K562 (cell line): ENCODE results near the gene VWA7. TPM values are rescaled to one million over a fixed set of nuclear protein-coding genes. Genes with fewer than 3 reads are reported as not detected.

Source experiments
- ADNP ChIP-seq: fragments of 200-800 bp; sonication (Bioruptor generic); IDR thresholded peaks from 2 replicates; pipeline ENCODE4 v1.6.1; 2016; ENCODE audit warnings: missing genetic modification characterization, missing compliant biosample characterization
- ARID1B ChIP-seq: fragments of 450-650 bp; IDR thresholded peaks from 2 replicates; pipeline ENCODE4 v1.6.1; 2016; ENCODE audit warnings: antibody characterized with exemption, mild to moderate bottlenecking, inconsistent platforms
- BDP1 ChIP-seq: IDR thresholded peaks from 3 replicates; pipeline ENCODE4 v1.6.1; 2011; ENCODE audit not compliant: insufficient read length, insufficient read depth
- CBX3 ChIP-seq, 2 experiments: IDR thresholded peaks; 1 replicate in 1 of 2; 2 replicates in 1 of 2; pipeline ENCODE4 v1.6.1; 2012; ENCODE audit warnings: inconsistent platforms in 2 of 2, low read length in 2 of 2, borderline replicate concordance in 1 of 2, control low read depth in 1 of 2
- DMBX1 ChIP-seq: fragments of 250-450 bp; sonication (Bioruptor Pico); IDR thresholded peaks from 2 replicates; pipeline ENCODE4 v1.8.0; 2022; ENCODE audit warnings: inconsistent platforms, mild to moderate bottlenecking, moderate library complexity, borderline replicate concordance
- ETV5 ChIP-seq: sonication (generic); formaldehyde crosslinking; IDR thresholded peaks from 2 replicates; pipeline ENCODE4 v1.4.0; 2020; ENCODE audit warnings: low read depth, mild to moderate bottlenecking, missing genetic modification reagents
- GABPB1 ChIP-seq: sonication (generic); formaldehyde crosslinking; IDR thresholded peaks from 2 replicates; pipeline ENCODE4 v1.8.0; 2022; ENCODE audit warnings: mild to moderate bottlenecking, missing genetic modification reagents
- HLTF ChIP-seq: fragments of 450-650 bp; IDR thresholded peaks from 2 replicates; pipeline ENCODE4 v1.6.1; 2016
- HNRNPL ChIP-seq: fragments of 200-400 bp; formaldehyde crosslinking; IDR thresholded peaks from 2 replicates; pipeline ENCODE4 v1.6.1; 2017; ENCODE audit warnings: low read depth, mild to moderate bottlenecking, low read length
- HOXB6 ChIP-seq: fragments of 250-450 bp; sonication (Bioruptor Pico); IDR thresholded peaks from 2 replicates; pipeline ENCODE4 v1.5.1; 2022; ENCODE audit warnings: mild to moderate bottlenecking, borderline replicate concordance
- MCM7 ChIP-seq, 2 experiments: fragments of 450-650 bp; IDR thresholded peaks; 2 replicates each; pipeline ENCODE4 v1.6.1; 2016 to 2018
- POLR2G ChIP-seq: fragments of 200-400 bp; formaldehyde crosslinking; IDR thresholded peaks from 2 replicates; pipeline ENCODE4 v1.6.1; 2017; ENCODE audit warnings: low read depth, mild to moderate bottlenecking, antibody characterized with exemption, low read length, moderate library complexity
- RFX5 ChIP-seq: IDR thresholded peaks from 2 replicates; pipeline ENCODE4 v1.6.1; 2011; ENCODE audit warnings: low read depth, mild to moderate bottlenecking, improper control_type of control experiment, low read length
- TAF9B ChIP-seq: fragments of 450-650 bp; IDR thresholded peaks from 2 replicates; pipeline ENCODE4 v1.6.1; 2018; ENCODE audit warnings: mild to moderate bottlenecking; ENCODE audit not compliant: partially characterized antibody
- TEAD1 ChIP-seq, 2 experiments: fragments of 450-650 bp in 1 of 2; sonication (generic) in 1 of 2; formaldehyde crosslinking; IDR thresholded peaks; 2 replicates each; pipeline versions ENCODE4 v1.4.0 to v1.8.0; 2020 to 2022; ENCODE audit warnings: mild to moderate bottlenecking in 2 of 2, missing genetic modification reagents in 1 of 2
- ZFP1 ChIP-seq: fragments of 450-650 bp; formaldehyde crosslinking; IDR thresholded peaks from 2 replicates; pipeline ENCODE4 v1.4.0; 2020; ENCODE audit warnings: mild to moderate bottlenecking, mixed read lengths
- ZNF253 ChIP-seq: fragments of 250-450 bp; sonication (Bioruptor Pico); conservative IDR thresholded peaks from 2 replicates; pipeline ENCODE4 v1.6.1; 2021; ENCODE audit warnings: mild to moderate bottlenecking
- ZNF347 ChIP-seq: fragments of 450-650 bp; formaldehyde crosslinking; IDR thresholded peaks from 2 replicates; pipeline ENCODE4 v1.4.0; 2020; ENCODE audit warnings: low read depth, mild to moderate bottlenecking, moderate library complexity
- ZNF668 ChIP-seq: fragments of 250-450 bp; sonication (Bioruptor Pico); IDR thresholded peaks from 2 replicates; pipeline ENCODE4 v1.8.0; 2022; ENCODE audit warnings: mild to moderate bottlenecking, inconsistent platforms
- polyA plus RNA-seq, 8 experiments: library from polyadenylated mRNA; depleted of rRNA in 4 of 8; stranded (reverse) in 5 of 8; unstranded in 3 of 8; fragments of >200 nt; fragmentation: Nextera tagmentation in 2 of 8; fragmentation: Illumina TruSeq in 1 of 8; extraction: Ambion mirVana in 2 of 8; extraction: Trizol in 1 of 8; gene quantifications; 2 replicates each; pipeline versions ENCODE4 v1.2.1 to v1.2.3, GENCODE V29; 2011 to 2014; ENCODE audit warnings: inconsistent platforms in 1 of 8, missing spikeins in 1 of 8
- total RNA-seq, 7 experiments: library from RNA; depleted of rRNA in 6 of 7; stranded (reverse); fragments of >200 nt in 6 of 7; fragmentation: Illumina TruSeq in 2 of 7; extraction: Trizol in 2 of 7; gene quantifications; 2 replicates each; pipeline versions ENCODE4 v1.2.1 to v1.2.3, GENCODE V29; 2011 to 2021; ENCODE audit warnings: low replicate concordance in 1 of 7
- TF ChIP-seq, protein P1 (sequence below): fragments of 250-450 bp; sonication (Bioruptor Pico); IDR thresholded peaks from 2 replicates; pipeline ENCODE4 v1.8.0; 2021; ENCODE audit warnings: borderline replicate concordance, mild to moderate bottlenecking, moderate library complexity; ENCODE audit not compliant: poor library complexity, severe bottlenecking
- TF ChIP-seq, protein P2 (sequence below): fragments of 450-650 bp; IDR thresholded peaks from 2 replicates; pipeline ENCODE4 v1.6.1; 2016; ENCODE audit warnings: antibody characterized with exemption
- TF ChIP-seq, protein P3 (sequence below): fragments of 450-650 bp; formaldehyde crosslinking; IDR thresholded peaks from 2 replicates; pipeline ENCODE4 v1.4.0; 2022; ENCODE audit warnings: mild to moderate bottlenecking, moderate library complexity
- TF ChIP-seq, protein P4 (sequence below): fragments of 250-450 bp; sonication (Bioruptor Pico); IDR thresholded peaks from 2 replicates; pipeline ENCODE4 v1.4.0; 2020
- TF ChIP-seq, protein P5 (sequence below), 2 experiments: fragments of 450-650 bp in 1 of 2; sonication (generic) in 1 of 2; formaldehyde crosslinking; conservative IDR thresholded peaks; 2 replicates each; pipeline versions ENCODE4 v1.4.0 to v1.8.1; 2020 to 2022; ENCODE audit warnings: mild to moderate bottlenecking in 1 of 2, missing genetic modification reagents in 1 of 2

The VWA7 gene
- total and polyA plus RNA-seq, 9 of the 15 experiments (the other 6 are each of a cell fraction or from before 2014, with no cell fraction given): 0.18 to 2.9 (median 0.95) TPM

DNA sequence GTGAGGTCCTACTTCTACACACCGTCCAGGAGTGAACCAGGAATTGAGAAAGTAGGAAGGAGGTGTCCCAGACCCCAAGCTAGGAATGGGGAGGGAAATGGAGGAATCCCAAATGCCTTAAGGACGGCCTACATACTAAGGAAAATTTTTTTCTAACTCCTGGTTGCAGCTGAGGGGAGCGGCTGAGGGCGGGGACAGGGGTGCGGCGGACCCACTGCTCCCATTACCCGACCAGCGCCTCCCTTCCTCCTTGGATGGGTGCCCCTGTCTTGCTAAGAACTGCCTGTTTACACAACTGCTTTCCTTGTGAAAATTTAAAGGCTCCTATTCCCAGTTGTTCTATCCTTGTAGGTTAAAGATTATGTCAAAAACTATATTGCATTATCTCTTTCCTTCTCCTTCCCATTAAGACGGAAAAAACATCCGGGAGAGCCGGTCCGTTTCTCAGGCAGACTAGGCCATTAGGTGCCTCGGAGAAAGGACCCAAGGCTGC lies 49.7 kb upstream of the VWA7 start (continued):
- TF ChIP-seq, protein P1, sequence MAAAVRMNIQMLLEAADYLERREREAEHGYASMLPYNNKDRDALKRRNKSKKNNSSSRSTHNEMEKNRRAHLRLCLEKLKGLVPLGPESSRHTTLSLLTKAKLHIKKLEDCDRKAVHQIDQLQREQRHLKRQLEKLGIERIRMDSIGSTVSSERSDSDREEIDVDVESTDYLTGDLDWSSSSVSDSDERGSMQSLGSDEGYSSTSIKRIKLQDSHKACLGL (CRISPR knock-in tag): no peak
- TF ChIP-seq, protein P2, sequence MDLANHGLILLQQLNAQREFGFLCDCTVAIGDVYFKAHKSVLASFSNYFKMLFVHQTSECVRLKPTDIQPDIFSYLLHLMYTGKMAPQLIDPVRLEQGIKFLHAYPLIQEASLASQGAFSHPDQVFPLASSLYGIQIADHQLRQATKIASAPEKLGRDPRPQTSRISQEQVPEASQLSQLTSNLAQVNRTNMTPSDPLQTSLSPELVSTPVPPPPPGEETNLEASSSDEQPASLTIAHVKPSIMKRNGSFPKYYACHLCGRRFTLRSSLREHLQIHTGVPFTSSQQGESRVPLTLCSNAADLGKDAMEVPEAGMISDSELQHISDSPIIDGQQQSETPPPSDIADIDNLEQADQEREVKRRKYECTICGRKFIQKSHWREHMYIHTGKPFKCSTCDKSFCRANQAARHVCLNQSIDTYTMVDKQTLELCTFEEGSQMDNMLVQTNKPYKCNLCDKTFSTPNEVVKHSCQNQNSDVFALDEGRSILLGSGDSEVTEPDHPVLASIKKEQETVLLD: peak; percentile 28; the same call in 1 of the 2 replicates
- TF ChIP-seq ZFP1 (CRISPR knock-in tag) (peak; percentile 79; the same call in 1 of the 2 replicates), TAF9B (no peak), GABPB1 (CRISPR knock-in tag) (peak; percentile 55; the same call in 1 of the 2 replicates), TEAD1 (CRISPR knock-in tag; IDR thresholded peaks at IDR 0.05) (peak in 1 of 2 experiments; percentile 62; a peak in 1 of 4 replicates), MCM7 (IDR thresholded peaks at IDR 0.05) (no peak), ZNF347 (0 out of 2 replicates have a peak, but pooled peaks have one; percentile 71), ZNF253 (CRISPR knock-in tag) (no peak), RFX5 (peak; percentile 4; the same call in 1 of the 2 replicates), BDP1 (no peak), ARID1B (no peak), POLR2G (no peak), CBX3 (IDR thresholded peaks at IDR 0.05; ENCODE audit: borderline replicate concordance in 1 of 2, low read length in 2 of 2) (peak in 1 of 2 experiments; percentile 7; a peak in 1 of 3 replicates), HOXB6 (CRISPR knock-in tag) (peak; percentile 64; the same call in 1 of the 2 replicates), HLTF (0 out of 2 replicates have a peak, but pooled peaks have one; percentile 7), DMBX1 (CRISPR knock-in tag) (peak; percentile 33), HNRNPL (no peak), ADNP (no peak), ETV5 (CRISPR knock-in tag) (0 out of 2 replicates have a peak, but pooled peaks have one; percentile 2), ZNF668 (CRISPR knock-in tag) (no peak)
- TF ChIP-seq, protein P3, sequence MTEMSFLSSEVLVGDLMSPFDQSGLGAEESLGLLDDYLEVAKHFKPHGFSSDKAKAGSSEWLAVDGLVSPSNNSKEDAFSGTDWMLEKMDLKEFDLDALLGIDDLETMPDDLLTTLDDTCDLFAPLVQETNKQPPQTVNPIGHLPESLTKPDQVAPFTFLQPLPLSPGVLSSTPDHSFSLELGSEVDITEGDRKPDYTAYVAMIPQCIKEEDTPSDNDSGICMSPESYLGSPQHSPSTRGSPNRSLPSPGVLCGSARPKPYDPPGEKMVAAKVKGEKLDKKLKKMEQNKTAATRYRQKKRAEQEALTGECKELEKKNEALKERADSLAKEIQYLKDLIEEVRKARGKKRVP: 0 out of 2 replicates have a peak, but pooled peaks have one; percentile 71
- TF ChIP-seq, protein P4, sequence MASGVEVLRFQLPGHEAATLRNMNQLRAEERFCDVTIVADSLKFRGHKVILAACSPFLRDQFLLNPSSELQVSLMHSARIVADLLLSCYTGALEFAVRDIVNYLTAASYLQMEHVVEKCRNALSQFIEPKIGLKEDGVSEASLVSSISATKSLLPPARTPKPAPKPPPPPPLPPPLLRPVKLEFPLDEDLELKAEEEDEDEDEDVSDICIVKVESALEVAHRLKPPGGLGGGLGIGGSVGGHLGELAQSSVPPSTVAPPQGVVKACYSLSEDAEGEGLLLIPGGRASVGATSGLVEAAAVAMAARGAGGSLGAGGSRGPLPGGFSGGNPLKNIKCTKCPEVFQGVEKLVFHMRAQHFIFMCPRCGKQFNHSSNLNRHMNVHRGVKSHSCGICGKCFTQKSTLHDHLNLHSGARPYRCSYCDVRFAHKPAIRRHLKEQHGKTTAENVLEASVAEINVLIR (CRISPR knock-in tag): peak; percentile 53
- TF ChIP-seq, protein P5, sequence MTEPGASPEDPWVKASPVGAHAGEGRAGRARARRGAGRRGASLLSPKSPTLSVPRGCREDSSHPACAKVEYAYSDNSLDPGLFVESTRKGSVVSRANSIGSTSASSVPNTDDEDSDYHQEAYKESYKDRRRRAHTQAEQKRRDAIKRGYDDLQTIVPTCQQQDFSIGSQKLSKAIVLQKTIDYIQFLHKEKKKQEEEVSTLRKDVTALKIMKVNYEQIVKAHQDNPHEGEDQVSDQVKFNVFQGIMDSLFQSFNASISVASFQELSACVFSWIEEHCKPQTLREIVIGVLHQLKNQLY (CRISPR knock-in tag; conservative IDR thresholded peaks at IDR 0.05): 0 out of 4 replicates have a peak, but pooled peaks of 1 of the 2 experiments have one; percentile 61
